Activated CD4-positive, alpha-beta T cell treated with anti-CD3 and anti-CD28 coated beads for 36 hours (primary cell): Measurements from ENCODE around the gene ARHGDIA. TPM values are rescaled to one million over a fixed set of nuclear protein-coding genes. Genes with fewer than 3 reads are reported as not detected.

Experiments used
- ATAC-seq: fragments of 200-7000 bp; cut with Tn5 transposase; one replicate; pipeline ENCODE4 v1.10.0; 2021; ENCODE audit warnings: mild to moderate bottlenecking, moderate library complexity
- CTCF ChIA-PET: fragments of 350-600 bp; sonication (Branson Sonifier 250); formaldehyde crosslinking; loops from one replicate; lab custom pipeline; 2021; ENCODE audit warnings: antibody characterized with exemption; lab: Charles Lee
- POLR2A ChIA-PET: fragments of 350-600 bp; sonication (Branson Sonifier 250); formaldehyde crosslinking; loops from one replicate; lab custom pipeline; 2021; ENCODE audit warnings: antibody characterized with exemption, inconsistent platforms; lab: Charles Lee
- DNase-seq: peaks from one replicate; pipeline ENCODE4 v3.0.0-alpha.2; 2020
- H3K27ac Mint-ChIP-seq: one replicate; pipeline ENCODE4 v1.8.0; 2021; ENCODE audit warnings: mixed read lengths
- H3K27me3 Mint-ChIP-seq: one replicate; pipeline ENCODE4 v1.8.0; 2021; ENCODE audit warnings: mixed read lengths
- H3K36me3 Mint-ChIP-seq: one replicate; pipeline ENCODE4 v1.8.0; 2021; ENCODE audit warnings: low read depth, mixed read lengths
- H3K4me1 Mint-ChIP-seq: one replicate; pipeline ENCODE4 v1.8.0; 2021; ENCODE audit warnings: mixed read lengths
- H3K4me3 Mint-ChIP-seq: one replicate; pipeline ENCODE4 v1.8.0; 2021; ENCODE audit warnings: mild to moderate bottlenecking, moderate library complexity, mixed read lengths
- H3K9me3 Mint-ChIP-seq: one replicate; pipeline ENCODE4 v1.8.0; 2021; ENCODE audit warnings: low read depth, mixed read lengths
- intact Hi-C, 2 experiments: fragments of 100-400 bp; cut with DNase I in 1 of 2; cut with micrococcal nuclease in 1 of 2; formaldehyde crosslinking; loops; one replicate each; pipeline versions ENCODE4 v1.14.2 to v1.15.1; 2022 to 2024; cut with DNase I, micrococcal nuclease
- total RNA-seq, 2 experiments: library from RNA; stranded (reverse); gene quantifications; one replicate each; pipeline ENCODE4 v1.2.3, GENCODE V29; 2021

The ARHGDIA gene
- total RNA-seq, 2 experiments from 2014 or later: 513 to 661 TPM

- ATAC-seq (no peak), DNase-seq (no peak)
- POLR2A ChIA-PET: no interaction called here
- Mint-ChIP-seq H3K27ac (peak overlapping the region; percentile 93), H3K4me1 (peaks cover 46% of the 10 kb centered on the region), H3K4me3 (peak overlapping the region; percentile 99), H3K9me3 (no peaks in the 10 kb centered on the region), H3K36me3 (peaks cover 61% of the 10 kb centered on the region), H3K27me3 (no peaks in the 10 kb centered on the region)
- CTCF ChIA-PET: interaction anchor here (0.5 kb wide), 1 partner anchor 30 kb away, joined by 5 read pairs; no protein-coding TSS in a partner anchor
- intact Hi-C loops: no loop called here
Observed at GRCh38 chr17:81863123-81863675, 7.9 kb downstream of the ARHGDIA start.

GRCh38 chr17:81860756-81861568 lies 10.2 kb downstream of the ARHGDIA start:
- POLR2A ChIA-PET: interaction anchor here (0.6 to 1.0 kb wide), 3 partner anchors 9 to 31 kb away, joined by 3 to 6 read pairs (median 5); no protein-coding TSS in a partner anchor
- Mint-ChIP-seq H3K27ac (peak overlapping the region; percentile 98), H3K36me3 (peaks cover 61% of the 10 kb centered on the region), H3K27me3 (no peaks in the 10 kb centered on the region), H3K9me3 (no peaks in the 10 kb centered on the region), H3K4me1 (peaks cover 50% of the 10 kb centered on the region), H3K4me3 (peak overlapping the region; percentile 99)
- CTCF ChIA-PET: interaction anchor here (0.7 to 1.6 kb wide), 2 partner anchors 9 to 18 kb away, joined by 6 read pairs; no protein-coding TSS in a partner anchor
- ATAC-seq (peak; percentile 91), DNase-seq (peak; percentile 99)
- intact Hi-C loops: loop anchor here (1.0 to 2.0 kb wide), 24 partner anchors 9 to 622 kb away; partner anchors contain the start of genes ALYREF (in 2 of the 2), ANAPC11 (in 2 of the 2), CCDC137 (in 2 of the 2) and OXLD1 (in 2 of the 2)

- CTCF ChIA-PET: interaction anchor here (0.5 to 1.6 kb wide), 2 partner anchors 10 kb away, joined by 3 to 6 read pairs; no protein-coding TSS in a partner anchor
Observed at GRCh38 chr17:81859906-81860755, 11.0 kb downstream of the ARHGDIA start, which contains the start of gene P4HB. Gene P4HB, minus strand, starts transcription at chr17:81860535. Its CDS starts 64 bp downstream, at chr17:81860471.

GRCh38 chr17:81858967-81859905 lies 11.9 kb downstream of the ARHGDIA start:
- CTCF ChIA-PET: interaction anchor here (0.5 to 1.4 kb wide), 2 partner anchors 10 to 128 kb away, joined by 3 read pairs; no protein-coding TSS in a partner anchor
- peak; percentile 38 for DNase-seq

More at GRCh38 chr17:81859906-81860755, 11.0 kb downstream of the ARHGDIA start, which contains the start of gene P4HB:
- H3K4me1 Mint-ChIP-seq: peaks cover 47% of the 10 kb centered on the region
- no peaks in the 10 kb centered on the region for H3K27me3 Mint-ChIP-seq
- H3K27ac Mint-ChIP-seq: peak within 1 kb of the TSS; percentile 98
- peak within 1 kb of the TSS; percentile 99 for H3K4me3 Mint-ChIP-seq
- POLR2A ChIA-PET: interaction anchor here (0.6 to 1.0 kb wide), 2 partner anchors 12 to 13 kb away, joined by 3 read pairs; no protein-coding TSS in a partner anchor
- peaks cover 63% of the 10 kb centered on the region for H3K36me3 Mint-ChIP-seq
- ATAC-seq (no peak), DNase-seq (no peak)
- no peaks in the 10 kb centered on the region for H3K9me3 Mint-ChIP-seq
- intact Hi-C loops: loop anchor here (1.0 to 2.0 kb wide), 20 partner anchors 10 to 621 kb away; partner anchors contain the start of genes ALYREF (in 2 of the 2), ANAPC11 (in 2 of the 2), CCDC137 (in 2 of the 2) and OXLD1 (in 2 of the 2)

GRCh38 chr17:81858170-81858966 lies 12.8 kb downstream of the ARHGDIA start:
- no peak for ATAC-seq
- no peak overlapping the region for H3K27ac Mint-ChIP-seq
- intact Hi-C loops: no loop called here
- H3K4me1 Mint-ChIP-seq: peaks cover 40% of the 10 kb centered on the region
- H3K27me3 Mint-ChIP-seq: no peaks in the 10 kb centered on the region
- ChIA-PET CTCF (interaction anchor here (0.6 to 1.4 kb wide), 2 partner anchors 127 to 747 kb away, joined by 3 read pairs; no protein-coding TSS in a partner anchor), POLR2A (interaction anchor here (1.6 kb wide), 1 partner anchor 12 kb away, joined by 4 read pairs; no protein-coding TSS in a partner anchor)
- H3K36me3 Mint-ChIP-seq: peaks cover 64% of the 10 kb centered on the region
- DNase-seq: no peak
- H3K4me3 Mint-ChIP-seq: peak overlapping the region; percentile 99
- no peaks in the 10 kb centered on the region for H3K9me3 Mint-ChIP-seq

More at GRCh38 chr17:81858967-81859905, 11.9 kb downstream of the ARHGDIA start:
- Mint-ChIP-seq H3K27me3 (no peaks in the 10 kb centered on the region), H3K27ac (peak overlapping the region; percentile 90), H3K4me1 (peaks cover 48% of the 10 kb centered on the region), H3K36me3 (peaks cover 65% of the 10 kb centered on the region), H3K9me3 (no peaks in the 10 kb centered on the region), H3K4me3 (peak overlapping the region; percentile 99)
- no peak for ATAC-seq
- intact Hi-C loops: no loop called here
- POLR2A ChIA-PET: interaction anchor here (0.6 to 1.6 kb wide), 2 partner anchors 11 kb away, joined by 3 to 4 read pairs; no protein-coding TSS in a partner anchor

- ATAC-seq: no peak
- peaks cover 68% of the 10 kb centered on the region for H3K36me3 Mint-ChIP-seq
- intact Hi-C loops: no loop called here
- no peak for DNase-seq
- no peaks in the 10 kb centered on the region for H3K9me3 Mint-ChIP-seq
- H3K27me3 Mint-ChIP-seq: no peaks in the 10 kb centered on the region
- ChIA-PET POLR2A (interaction anchor here (0.7 kb wide), 1 partner anchor 386 kb away, joined by 6 read pairs; no protein-coding TSS in a partner anchor), CTCF (interaction anchor here (0.6 to 0.7 kb wide), 3 partner anchors 119 to 269 kb away, joined by 3 read pairs; no protein-coding TSS in a partner anchor)
- no peak overlapping the region for H3K27ac Mint-ChIP-seq
- peaks cover 29% of the 10 kb centered on the region for H3K4me1 Mint-ChIP-seq
- H3K4me3 Mint-ChIP-seq: no peak overlapping the region
Observed at GRCh38 chr17:81854974-81855774, 16.0 kb downstream of the ARHGDIA start.

GRCh38 chr17:81852237-81852636 lies 18.9 kb downstream of the ARHGDIA start:
- POLR2A ChIA-PET: interaction anchor here (0.6 kb wide), 1 partner anchor 200 kb away, joined by 5 read pairs; no protein-coding TSS in a partner anchor
- no peak overlapping the region for H3K27ac Mint-ChIP-seq
- intact Hi-C loops: no loop called here
- ATAC-seq: no peak
- H3K9me3 Mint-ChIP-seq: no peaks in the 10 kb centered on the region
- CTCF ChIA-PET: interaction anchor here (0.8 kb wide), 1 partner anchor 186 kb away, joined by 3 read pairs; no protein-coding TSS in a partner anchor
- DNase-seq: no peak
- H3K4me3 Mint-ChIP-seq: no peak overlapping the region
- peaks cover 48% of the 10 kb centered on the region for H3K36me3 Mint-ChIP-seq
- H3K4me1 Mint-ChIP-seq: peaks cover 4% of the 10 kb centered on the region
- H3K27me3 Mint-ChIP-seq: no peaks in the 10 kb centered on the region

GRCh38 chr17:81851423-81851822 lies 19.7 kb downstream of the ARHGDIA start:
- Mint-ChIP-seq H3K4me1 (peaks cover 3% of the 10 kb centered on the region), H3K9me3 (no peaks in the 10 kb centered on the region), H3K27me3 (no peaks in the 10 kb centered on the region), H3K36me3 (peaks cover 56% of the 10 kb centered on the region), H3K4me3 (no peak overlapping the region), H3K27ac (no peak overlapping the region)
- ATAC-seq (no peak), DNase-seq (no peak)
- intact Hi-C loops: no loop called here
- POLR2A ChIA-PET: no interaction called here
- CTCF ChIA-PET: no interaction called here
